ENCODE results near the gene PADI1.
A peak's percentile ranks its signal among the peaks of the same experiment; 100 is the strongest.

The PADI1 gene

DNA sequence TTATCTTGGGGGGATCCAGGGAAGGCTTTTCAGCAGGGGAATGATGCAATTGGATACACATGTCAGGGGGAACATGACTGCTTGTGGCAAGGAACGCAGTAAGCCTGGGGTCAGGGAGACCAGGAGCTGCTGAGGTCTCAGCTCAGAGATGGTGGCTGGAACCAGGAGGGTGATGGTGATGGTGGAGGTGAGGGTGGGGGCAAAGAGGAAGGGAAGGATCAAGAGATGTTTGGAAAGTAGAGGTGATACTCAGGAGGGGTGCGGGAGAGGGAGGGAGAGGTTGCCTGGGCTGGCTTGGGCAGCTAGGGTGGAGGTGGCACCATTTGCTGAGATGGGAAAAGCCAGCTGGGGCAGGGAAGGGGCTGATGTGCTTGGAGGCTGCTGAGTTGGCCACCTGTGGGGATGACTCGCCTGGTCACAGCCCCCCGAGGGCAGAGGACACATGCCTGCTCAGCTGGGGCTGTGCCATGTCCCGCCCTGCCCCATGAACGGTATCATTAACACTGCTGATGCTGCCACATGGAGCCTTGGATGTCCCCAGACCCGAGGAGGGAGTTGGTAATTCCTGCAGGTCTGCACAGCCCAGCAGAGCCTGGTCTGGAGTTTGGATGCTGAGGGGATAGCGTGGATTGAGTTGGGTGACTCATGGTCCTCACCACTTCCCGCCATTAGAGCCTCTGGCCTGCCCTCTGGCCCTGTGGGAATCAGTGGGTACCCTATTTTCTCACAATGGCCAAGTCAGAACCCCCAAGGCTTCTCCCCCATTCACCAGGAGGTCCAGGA is 6.3 kb upstream of the PADI1 start:
- DNase-seq: peak; percentile 38

- peak; percentile 12 for DNase-seq
Observed at GRCh38 chr1:17199267-17200044, 5.5 kb upstream of the PADI1 start.

DNA sequence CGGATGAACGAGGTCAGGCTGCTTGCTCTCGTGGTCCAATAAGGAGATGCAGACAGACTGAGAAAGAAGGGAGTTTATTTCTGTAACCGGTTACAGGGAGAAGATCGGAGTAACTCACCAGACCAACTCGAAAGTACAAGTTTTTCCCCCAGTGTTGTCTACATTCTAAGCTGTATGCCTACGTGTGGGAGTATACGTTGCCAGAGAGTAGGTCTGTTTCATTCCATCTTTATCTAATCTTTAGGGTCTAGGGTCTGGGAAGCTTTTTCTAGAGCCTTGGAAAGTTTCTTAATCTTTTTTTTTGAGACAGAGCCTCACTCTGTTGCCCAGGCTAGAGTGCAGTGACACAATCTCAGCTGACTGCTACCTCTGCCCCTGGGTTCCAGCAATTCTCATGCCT is 4.7 kb upstream of the PADI1 start:
- DNase-seq: no peak

GRCh38 chr1:17200756-17201155 is 4.2 kb upstream of the PADI1 start:
- peak; percentile 21 for DNase-seq

DNA sequence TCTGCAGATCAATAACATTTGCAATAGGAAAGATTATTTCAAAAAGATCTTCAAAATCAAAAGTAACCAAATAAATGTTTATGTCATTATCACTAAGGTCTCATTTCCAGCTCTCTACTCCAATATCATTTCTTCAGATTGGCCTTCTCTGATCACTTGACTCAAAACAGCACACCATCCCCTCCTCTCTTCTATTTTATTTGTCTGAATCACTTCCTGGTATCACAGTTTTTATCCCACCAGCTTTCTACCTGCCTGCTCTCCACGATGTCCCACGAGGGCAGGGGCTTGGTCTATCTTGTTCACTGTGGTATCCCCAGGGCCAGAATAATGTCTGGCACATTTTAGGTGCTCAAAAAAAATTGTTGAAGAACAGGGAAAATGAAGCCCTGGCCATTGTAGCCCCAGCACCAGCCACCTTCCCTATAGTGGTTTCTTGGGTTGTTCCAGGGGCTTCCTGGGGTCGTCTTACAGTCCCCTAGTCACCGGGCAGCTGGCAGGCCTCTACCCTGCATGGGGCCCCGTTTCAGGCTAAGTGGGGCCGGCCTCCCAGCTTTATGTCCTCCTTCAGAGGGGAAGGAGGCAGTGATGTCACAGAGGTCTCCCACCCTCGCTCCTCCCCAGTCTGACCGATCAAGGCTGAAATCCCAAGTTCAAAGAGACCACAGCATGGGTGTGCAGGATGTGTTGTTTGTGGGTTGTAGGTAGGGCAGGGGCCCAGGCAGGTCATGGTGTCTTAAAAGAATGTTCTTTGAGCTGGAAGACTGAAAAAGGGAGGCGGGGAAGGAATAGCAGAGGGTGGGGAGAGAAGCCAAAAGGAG is 3.5 kb upstream of the PADI1 start:
- DNase-seq: peak; percentile 7

DNA sequence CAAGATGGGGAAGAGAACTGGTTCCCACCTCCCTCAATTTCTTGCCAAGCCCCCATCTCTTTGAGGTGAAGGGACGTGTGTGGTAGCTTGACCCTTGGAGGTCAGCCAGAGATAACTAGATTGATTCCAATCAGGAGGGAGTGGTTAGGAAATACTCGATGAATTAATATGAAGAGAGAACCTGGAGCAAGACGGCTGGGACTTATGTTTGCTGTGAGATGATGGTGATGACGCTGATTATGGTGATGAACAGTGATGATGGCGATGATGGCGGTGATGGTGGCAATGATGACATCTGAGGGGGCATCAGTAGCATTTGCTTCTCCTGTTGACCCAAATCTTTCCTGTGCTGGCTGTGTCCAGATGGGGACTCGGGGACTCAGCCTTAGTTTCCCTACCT is 724 bp downstream of the PADI1 start:
- DNase-seq: no peak

GRCh38 chr1:17206196-17206595 is 1.3 kb downstream of the PADI1 start:
- no peak for DNase-seq

DNA sequence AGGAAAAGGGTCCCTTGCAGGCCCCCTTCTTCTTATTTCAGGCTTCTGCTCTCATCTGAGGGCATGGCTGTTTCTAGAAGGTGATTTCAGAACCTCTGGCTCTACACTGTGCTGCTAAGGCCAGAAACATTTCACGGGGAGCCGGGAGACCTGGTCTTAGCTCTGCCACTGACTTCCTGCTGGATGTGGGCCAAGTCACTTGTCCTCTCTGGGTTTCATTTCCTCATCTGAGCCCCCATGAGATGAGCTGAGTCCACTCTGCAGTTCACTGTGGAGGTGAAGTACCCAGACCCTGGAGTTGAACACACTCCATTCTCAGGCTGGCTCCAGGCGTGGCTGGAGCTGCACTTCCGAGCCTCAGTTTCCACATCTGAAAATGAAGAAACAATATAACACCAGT is 2.1 kb downstream of the PADI1 start:
- DNase-seq: no peak

GRCh38 chr1:17207540-17207939 is 2.6 kb downstream of the PADI1 start:
- DNase-seq: no peak

DNA sequence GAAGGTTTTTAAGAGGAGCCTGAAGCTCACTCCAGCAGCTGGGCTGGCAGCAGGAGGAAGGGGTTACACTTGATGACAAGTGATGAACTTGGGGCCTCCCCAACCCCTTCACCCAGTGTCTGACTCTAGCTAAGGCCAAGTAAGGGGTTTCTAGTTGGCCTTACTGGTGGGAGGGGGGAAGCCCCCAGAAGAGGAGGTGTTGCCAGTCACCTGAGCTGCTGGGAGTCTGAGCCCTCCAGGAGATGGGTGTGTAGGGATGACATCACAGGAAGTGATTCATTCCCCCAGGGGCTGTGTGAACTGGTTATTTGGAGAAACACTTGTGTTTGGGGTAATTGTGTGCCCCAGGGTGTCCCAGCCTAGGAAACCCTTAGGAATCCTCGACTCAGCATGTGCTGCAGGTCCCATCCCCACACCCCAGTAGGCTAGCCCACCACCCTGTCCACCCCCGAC is 3.1 kb downstream of the PADI1 start:
- DNase-seq: no peak

DNA sequence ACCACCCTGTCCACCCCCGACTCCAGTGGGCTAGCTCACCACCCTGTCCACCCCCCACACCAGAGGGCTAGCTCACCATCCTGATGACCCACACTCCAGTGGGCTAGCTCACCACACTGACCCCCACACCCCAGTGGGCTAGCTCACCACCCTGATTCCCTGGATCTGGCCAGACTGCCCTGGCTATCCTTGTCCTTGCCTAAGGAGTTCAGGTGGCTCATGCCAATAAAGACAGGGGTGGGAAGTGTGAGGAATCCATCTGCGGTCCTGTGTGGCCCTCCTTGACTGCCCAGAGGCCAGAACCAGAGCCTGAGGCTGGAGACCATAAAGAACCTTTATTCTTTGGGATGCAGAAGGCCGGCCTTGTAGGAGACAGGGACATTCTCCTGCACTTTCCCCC is 3.6 kb downstream of the PADI1 start:
- no peak for DNase-seq

DNA sequence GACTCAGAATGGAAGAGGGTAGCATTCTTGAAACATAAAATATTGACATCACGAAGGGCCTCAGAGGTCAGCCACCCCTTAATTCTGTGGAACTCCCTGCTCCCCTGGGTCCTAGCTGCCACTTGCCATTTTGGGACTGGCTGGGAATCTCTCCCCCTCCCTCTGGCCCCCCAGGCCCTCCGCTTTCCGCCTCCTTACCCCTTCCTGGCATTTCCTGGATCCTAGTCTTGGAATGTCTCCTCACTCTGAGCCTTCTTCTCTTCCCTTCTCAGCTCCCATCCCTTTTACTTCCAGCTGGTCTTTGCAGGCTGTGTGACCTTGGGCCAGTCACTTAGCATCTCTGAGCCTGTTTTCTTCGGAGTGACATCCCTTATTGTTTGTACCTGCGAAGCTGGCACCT is 4.5 kb downstream of the PADI1 start:
- no peak for DNase-seq

DNA sequence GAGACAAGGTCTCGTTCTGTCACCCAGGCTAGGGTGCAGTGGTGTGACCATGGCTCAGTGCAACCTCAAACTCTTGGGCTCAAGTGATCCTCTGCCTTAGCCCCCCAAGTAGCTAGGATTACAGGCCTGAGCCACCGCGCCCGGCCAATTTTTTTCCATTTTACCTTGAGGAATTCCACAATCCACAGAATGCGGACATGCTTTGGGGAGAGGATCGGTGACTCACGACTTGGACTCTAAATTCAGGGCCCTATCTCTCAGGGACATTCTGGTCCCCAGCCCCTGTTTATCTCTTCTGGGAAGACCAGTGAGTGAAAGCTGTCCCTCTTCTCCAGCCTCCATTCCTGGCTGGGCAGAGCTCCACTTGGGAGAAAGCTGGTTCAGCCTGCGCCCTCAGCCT is 5.2 kb downstream of the PADI1 start:
- DNase-seq: no peak

DNA sequence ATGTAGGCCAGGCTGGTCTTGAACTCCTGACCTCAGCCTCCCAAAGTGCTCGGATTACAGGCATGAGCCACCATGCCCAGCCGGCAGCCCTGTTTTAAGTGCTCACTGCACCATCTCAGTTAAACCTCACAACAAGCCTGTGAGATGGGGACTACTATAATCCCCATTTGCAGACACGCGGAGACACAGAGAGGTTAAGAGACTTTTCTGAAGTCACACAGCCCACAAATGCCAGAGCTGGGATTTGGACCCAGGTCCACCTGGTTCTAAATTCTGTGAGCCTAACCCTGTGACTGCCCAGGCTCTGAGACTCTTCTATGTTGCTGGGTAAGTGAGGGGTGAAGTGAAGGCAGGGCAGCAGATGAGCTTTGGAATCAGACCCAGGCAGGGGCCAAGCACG is 6.4 kb downstream of the PADI1 start:
- no peak for DNase-seq

- DNase-seq: no peak
Observed at GRCh38 chr1:17212009-17212408, 7.1 kb downstream of the PADI1 start.

DNA sequence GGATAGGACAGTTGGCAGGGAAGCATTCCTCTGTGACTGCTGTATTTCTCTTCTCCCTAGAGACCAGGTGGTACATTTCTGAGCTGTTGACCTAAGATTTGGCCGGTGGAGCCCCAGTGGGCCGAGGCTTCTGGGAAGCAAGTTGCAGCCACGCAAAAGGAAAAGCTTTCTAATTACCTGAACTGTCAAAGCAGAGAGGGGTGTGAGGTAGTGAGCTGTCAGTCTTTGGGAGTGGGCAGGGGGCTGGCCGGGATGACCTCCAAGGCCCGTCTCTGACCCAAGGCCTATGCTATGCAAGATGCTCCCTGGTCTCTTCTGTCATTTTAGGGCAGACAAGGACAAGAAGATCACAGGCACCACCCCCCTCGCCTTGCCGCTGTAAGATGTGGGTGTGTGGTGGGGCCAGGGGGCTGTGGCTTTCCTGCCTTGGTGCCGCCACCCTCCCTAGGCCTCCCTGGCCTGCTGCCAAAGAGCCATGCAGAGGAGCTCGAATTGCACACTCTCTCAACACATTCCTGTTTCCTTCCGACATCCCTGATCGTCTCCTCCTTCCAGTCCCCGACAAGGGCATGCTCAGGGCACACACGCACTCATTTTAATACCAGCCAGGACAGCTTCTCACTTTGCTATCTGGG is 7.7 kb downstream of the PADI1 start:
- peak; percentile 83 for DNase-seq

- DNase-seq: no peak
Observed at GRCh38 chr1:17213148-17213781, 8.3 kb downstream of the PADI1 start.

- no peak for DNase-seq
Observed at GRCh38 chr1:17213782-17214148, 8.8 kb downstream of the PADI1 start.

- no peak for DNase-seq
Observed at GRCh38 chr1:17214876-17215544, 10.1 kb downstream of the PADI1 start.

GRCh38 chr1:17215545-17215890 is 10.6 kb downstream of the PADI1 start:
- DNase-seq: no peak

GRCh38 chr1:17216078-17216477 is 11.2 kb downstream of the PADI1 start:
- no peak for DNase-seq

DNA sequence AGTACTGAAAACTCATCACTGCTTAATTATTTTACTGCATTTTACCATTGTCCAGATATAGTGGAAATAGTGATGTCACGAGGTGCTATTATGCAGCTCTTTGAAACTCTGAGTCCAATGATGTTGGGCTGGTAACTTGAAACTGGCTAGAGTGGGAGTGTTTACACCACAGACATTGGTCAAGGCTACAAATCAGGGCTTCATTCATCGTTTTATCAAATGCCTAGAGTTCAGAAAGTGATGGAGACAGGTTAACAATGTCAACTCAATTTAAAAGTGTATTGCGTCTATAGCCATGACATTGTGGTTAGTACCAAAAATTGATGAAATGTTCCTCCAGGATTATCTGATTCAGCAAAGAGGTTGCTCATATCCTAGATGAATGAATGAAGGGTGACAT is 12.7 kb downstream of the PADI1 start:
- no peak for DNase-seq
